G401.6 (cell line): ENCODE measurements around the gene SUCLA2.

Experiments used
- FAIRE-seq: peaks from 2 replicates; lab custom pipeline; 2012; peaks lifted over from hg19 to GRCh38; lab: Jason Lieb, UNC

The SUCLA2 gene

GRCh38 chr13:47901441-47901840, 99.6 kb downstream of the SUCLA2 start:
- FAIRE-seq: no peak

DNA sequence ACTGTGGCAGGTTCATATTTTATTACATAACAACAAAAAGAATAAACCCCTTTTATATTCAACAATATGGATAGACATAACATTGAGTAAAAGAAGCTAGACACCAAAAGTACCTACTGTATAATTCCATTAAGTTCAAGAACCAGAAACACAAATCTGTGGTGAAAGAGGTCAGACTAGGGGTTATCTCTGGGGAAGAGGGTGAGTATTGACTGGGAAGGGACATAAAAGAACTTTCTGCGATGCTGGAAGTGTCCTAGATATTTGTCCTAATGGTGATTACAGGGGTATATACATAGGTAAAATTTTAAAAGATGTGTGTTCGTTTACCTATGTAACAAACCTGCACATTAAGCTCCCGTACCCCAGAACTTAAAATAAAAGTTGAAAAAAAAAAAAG, 103.0 kb downstream of the SUCLA2 start:
- FAIRE-seq: no peak

DNA sequence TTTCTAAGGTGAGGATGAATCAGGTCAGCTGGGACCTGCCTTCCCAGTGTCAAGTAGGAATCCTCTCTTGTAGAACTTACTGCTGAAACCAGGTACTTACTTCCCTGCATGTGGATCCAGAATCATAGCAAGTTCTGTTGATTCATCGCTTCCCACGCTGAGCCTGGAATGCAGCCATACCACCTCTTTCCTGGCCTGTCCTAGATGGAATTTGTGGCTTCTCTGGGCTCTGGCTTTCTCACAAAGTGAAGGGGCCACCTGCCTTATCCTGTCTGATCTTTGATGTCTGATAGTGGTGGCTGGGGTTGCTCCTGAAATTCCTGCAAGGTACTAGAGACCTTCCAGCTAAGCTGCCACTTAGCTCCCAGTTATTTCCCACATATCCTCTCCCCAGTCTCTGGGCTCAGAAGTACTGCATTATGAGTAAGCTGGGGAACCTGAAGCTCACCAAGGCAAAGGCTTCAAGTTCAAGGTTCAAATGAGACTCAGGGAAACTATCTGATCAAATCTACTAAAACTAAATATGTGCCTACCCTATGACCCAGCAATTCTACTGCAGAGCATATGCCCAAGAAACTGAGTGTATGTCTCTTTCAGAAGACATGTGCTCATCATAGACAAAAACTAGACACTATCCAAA, 103.5 kb downstream of the SUCLA2 start:
- no peak for FAIRE-seq

GRCh38 chr13:47896546-47896945, 104.5 kb downstream of the SUCLA2 start:
- no peak for FAIRE-seq

- FAIRE-seq: no peak
Observed at GRCh38 chr13:47896111-47896510, 105.0 kb downstream of the SUCLA2 start.

- FAIRE-seq: no peak
Observed at GRCh38 chr13:47893527-47893926, 107.5 kb downstream of the SUCLA2 start.
